GM18519 (cell line): ENCODE results near the gene DNAJC24.
"Not testable (repeated sequence)": the region's sequence is repeated elsewhere in the genome, so short reads cannot be mapped to it uniquely, and the experiment has no call there.

ENCODE experiments used
- ATAC-seq: cut with Tn5 transposase; IDR thresholded peaks from one replicate; pipeline ENCODE4 v1.9.1; 2021; ENCODE audit warnings: mild to moderate bottlenecking, moderate library complexity; ENCODE audit not compliant: unreplicated experiment, low FRiP score

The DNAJC24 gene, protein sequence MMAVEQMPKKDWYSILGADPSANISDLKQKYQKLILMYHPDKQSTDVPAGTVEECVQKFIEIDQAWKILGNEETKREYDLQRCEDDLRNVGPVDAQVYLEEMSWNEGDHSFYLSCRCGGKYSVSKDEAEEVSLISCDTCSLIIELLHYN

DNA sequence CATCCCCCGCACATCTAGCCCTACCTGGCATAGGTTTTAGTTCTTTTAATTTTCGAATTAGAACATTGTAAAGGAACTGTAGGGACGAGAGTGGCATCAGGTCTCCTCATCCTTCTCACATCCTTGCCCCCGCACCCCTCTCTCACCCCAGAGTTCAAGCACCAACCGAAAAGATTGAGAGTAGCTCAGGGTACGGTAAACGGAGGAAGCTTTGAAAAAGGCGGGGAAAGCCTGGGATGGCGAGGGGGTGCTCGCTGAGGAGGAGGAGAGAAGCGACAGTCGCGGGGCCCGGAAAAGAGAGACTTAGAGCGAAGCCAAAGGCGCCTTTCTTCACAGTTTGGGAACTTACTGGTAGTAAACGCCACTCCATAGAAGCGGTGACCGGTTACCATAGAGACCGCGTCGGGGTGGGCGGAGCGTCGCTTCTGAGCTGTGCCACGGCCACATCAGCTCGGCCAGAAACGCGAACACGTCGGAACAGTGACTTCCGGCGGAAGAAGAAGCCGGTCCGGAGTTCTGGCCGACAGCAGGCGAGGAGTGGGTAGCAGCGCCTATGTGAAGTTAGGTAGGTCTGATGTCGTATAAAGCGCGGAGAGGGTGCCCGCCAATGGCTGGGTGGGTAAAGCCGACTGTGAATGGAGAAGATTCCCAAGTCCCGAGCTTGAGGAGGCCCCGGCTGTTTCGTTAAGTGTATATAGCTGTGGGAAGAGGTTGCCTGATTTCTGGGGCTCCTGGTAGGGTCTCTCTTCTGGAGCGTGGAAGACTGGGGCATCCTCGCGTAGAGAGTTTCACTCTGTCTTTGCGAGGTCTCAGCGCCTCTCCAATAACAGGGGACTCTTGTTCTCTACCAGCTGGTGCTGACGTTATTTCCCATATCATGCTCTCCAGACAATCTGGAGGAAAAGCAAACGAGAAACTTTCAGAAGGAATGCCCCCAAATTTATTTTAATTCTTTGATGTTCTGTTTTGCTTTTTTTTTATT is at the start of gene DNAJC24, which contains the start of gene DCDC1:
DNAJC24 (plus strand) TSS at position 513 of the 982 bp plus-strand sequence. CDS start 889 bp downstream, outside the sequence.
DCDC1 (minus strand) TSS at position 392 of the 982 bp plus-strand sequence. CDS start 41,459 bp downstream, outside the sequence.
- peak; percentile 99 for ATAC-seq

DNA sequence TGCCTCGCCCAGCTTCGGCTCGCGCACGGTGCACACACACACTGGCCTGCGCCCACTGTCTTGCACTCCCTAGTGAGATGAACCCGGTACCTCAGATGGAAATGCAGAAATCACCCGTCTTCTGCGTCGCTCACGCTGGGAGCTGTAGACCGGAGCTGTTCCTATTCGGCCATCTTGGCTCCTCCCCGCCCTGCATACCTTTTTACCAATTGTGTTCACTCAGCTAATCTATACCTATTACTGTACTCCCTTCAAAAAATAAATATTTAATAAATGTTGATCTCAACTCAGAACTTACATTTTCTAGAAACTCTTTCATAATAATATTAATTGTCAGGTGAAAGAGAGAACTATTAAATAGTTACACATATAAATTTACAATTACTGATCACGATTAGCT is 48.2 kb upstream of the DNAJC24 start:
- ATAC-seq = not testable (repeated sequence)

DNA sequence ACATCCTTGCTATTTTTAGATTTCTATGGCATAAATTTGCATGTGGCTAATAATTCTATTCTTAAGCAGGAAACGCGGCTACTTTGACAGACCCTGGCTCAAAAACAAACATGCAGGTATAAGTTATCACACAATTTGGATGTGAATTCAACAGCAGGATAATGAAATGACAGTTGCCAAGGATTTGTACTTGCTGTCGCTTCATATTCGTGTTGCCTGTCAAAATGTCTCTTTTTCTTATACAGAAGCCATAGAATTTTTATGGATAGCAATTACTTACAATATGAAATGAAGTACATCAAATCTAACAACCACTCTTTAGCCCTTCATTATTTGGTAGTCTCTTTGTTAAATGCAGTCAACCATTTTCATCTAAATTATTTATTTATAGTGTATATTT is 46.5 kb upstream of the DNAJC24 start:
- ATAC-seq = no peak

DNA sequence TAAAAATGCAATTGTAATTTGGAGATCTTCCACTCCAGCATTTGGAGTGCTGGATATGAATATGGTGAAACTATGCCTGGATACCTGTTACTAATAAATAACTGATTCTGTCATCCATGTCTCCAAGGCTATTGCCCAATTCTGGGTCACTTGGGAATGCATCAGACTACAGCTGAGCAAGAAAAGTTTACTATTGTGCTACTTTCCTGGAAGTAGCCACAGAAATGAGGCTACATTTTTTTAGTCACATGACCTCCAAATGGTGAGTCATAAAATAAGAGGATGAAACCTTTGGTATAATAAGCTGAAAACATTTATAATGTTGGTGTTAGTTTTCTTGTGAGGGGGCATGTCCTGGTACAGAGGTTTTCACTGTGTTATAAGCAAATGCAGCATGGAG is 44.5 kb upstream of the DNAJC24 start:
- no peak for ATAC-seq

DNA sequence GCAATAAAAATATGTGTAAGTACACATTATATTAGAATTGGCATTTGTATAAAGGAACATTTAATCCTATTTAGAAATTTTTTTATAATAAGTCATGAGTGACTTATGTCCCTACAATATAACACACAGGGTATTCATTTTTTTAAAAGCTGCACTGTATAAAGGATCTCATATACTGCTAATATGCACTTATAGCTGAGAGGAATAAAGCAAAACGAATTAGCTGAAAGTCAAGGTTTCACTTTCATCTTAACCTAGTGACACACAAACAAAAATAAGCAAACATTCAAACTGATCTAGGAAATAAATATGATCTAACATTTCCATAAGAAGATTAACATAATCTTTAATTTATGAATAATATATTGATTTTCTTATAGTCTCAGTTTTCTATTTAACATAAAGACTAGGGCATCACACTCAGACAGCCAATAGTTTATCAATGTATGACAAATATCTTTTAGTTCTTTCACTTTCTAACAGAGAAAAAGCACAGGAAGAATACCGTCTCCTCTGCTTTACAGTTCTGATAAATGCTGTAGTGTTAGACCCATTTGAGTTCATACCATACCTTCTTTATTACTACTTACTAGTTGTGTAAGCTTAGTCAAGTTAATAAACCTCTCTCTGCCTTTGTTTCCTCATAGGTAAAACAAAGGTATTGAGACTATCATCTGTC is 43.1 kb upstream of the DNAJC24 start:
- peak; percentile 70 for ATAC-seq

DNA sequence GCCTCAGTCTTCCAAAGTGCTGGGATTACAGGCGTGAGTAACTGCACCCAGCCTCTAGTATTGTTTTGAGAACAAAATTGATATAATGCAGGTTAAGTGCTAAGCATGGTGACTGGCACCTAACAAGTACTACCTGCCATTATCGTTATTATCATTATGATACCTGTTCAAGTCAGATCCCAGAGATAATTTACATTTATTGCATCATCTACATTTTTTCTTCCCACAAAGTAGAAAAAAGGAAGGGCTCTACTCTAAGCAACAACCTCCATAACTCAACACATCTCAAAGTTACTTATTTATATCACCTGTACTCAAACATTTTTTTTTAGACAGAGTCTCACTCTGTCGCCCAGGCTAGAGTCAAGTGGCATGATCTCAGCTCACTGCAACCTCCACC is 42.2 kb upstream of the DNAJC24 start:
- ATAC-seq = no peak

DNA sequence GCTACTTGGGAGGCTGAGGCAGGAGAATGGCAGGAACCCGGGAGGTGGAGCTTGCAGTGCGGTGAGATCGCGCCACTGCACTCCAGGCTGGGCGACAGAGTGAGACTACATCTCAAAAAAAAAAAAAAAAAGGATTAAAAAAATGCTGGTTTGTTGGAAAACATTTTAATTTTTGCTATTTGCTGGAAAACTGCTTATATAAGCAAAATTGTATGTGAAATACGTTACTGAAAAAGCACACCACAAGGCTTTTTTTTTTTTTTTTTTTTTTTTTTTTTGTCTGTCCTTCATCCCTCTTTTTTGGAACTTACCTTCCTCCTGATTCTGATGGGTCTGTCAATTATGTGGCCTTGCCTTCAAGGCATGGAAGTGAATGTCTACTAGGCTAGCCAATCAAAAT is 41.0 kb upstream of the DNAJC24 start:
- no peak for ATAC-seq

DNA sequence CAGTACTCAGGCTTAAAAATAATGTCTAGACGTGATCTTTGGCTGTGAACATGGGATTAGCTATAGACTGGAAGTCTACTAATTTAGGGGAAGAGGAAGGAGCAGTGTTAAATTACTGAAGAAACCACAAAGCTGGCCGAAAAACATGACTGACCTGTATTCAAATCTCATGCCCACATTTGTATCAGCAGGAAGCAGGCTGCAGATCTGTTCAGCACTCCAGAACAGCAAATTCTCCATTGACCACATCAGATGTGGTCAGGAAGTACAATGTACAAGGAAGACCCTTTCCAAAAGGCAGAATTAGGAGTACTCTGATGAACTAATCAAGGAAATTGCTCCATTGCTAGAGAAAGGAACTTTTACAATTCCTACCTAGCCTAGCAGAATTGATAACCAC is 31.9 kb upstream of the DNAJC24 start:
- ATAC-seq = no peak

DNA sequence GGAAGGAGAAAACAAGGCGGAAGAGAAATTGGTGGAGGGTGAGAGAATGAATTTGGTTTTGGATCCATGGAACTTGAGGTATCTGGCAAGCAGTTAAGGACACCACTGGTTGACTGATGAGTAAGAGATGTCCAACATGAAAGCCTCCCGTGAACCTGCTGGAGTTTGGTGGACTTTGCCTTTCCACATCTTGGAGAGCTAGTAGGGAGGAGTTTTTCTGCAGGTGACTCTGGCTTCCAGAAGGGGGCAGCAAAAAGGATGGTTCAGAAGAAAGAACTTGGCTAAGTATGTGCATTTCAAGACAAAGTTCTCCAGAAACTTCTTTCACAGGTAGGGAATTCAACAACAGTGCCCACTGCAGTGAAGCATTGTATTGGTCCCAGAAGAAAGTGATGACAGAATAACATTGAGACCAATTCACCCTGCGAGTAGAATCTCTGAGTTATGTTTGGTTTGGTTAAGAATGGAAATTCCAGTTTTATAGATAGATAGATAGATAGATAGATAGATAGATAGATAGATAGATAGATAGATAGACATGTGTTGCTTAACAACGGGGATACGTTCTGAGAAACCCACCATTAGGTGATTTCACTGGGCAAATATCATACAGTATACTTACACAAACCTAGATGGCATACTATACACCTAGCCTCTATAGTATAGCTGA is 28.6 kb upstream of the DNAJC24 start:
- no peak for ATAC-seq

DNA sequence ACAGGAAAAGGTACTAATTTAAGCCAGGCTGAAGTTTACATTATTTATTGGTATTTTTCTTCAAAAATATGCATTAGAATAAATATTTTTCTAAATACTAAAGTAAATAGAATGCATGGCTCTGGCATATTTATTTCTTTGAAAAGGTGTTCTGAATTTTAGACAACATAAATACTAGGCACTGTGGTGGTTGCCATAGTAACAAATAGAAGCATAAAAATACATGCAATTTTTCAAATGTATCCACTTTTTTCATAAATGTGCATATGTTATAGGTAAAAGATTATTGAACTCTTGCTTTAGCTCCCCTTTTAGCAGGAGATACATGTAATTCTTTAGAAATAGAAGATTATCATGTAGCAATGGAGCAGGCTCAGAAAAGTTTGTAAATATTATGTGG is 18.5 kb upstream of the DNAJC24 start:
- ATAC-seq = no peak

DNA sequence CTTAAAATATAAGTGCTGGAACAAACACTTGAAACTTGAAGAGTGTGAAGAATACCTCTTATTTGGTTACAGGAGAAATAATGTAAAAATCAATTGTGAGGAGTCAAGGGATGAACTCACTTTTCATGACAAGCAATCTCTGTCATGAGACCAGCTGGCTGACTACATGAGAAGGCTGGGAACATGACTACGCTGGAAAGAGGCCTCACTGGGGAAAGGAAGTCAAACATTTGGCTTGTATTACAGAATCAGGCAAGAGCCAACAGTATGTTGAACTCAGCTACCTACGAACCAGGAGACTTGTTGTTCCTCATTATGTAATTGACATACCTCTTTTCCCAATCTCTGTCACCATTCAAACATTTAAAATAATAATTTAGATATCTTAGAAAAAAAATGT is 14.5 kb upstream of the DNAJC24 start:
- no peak for ATAC-seq

DNA sequence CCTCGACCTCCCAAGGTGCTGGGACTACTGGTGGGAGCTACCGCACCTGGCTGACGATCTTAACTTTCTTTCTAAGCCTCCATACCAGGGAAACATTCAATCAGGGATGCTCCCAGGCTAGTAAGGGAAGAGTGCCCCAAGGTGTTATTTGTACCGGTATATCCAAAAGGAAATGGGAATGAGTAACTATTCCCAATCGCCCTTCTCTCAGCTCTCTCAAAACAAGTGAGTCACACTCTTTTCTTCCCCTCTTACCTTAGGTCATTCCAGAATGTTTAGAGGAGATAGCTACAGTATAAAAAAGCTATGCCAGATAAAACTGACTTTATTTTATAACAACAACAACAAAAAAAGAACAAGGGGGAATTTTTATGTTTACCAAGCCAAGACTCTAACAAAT is 13.8 kb upstream of the DNAJC24 start:
- ATAC-seq = no peak

DNA sequence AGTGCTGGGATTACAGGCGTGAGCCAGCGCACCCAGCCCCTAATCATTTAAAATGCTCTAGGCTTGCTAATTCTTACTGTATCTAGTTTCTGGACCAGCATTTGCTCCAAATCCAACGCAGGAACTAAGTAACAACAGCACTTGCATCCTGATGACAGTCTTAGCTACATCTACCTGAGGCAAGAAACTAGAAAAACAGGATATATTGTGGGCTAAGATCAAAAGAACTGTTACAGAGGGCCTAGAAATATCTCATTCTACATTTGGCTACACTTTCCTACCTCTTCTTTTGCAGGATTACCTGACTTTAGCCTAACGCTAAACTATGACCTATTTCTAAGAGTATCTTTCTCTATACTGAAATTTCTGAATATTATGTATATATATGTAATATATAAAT is 7.9 kb upstream of the DNAJC24 start:
- ATAC-seq = no peak

DNA sequence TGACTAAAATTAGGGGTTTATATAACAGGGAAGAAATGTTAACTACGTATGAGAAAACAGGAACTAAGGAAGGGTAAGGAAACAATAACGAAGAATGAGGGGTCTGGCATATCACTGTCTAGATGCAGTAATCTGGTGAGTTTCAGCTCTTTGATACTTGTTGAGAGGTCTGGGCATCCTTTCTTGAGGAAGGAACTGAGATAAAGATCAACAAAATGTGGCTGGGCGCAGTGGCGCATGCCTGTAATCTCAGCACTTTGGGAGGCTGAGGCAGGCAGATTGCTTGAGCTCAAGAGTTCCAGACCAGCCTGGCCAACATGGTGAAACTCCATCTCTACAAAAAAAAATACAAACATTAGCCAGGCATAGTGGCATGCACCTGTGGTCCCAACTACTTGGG is 2.9 kb upstream of the DNAJC24 start:
- no peak for ATAC-seq

DNA sequence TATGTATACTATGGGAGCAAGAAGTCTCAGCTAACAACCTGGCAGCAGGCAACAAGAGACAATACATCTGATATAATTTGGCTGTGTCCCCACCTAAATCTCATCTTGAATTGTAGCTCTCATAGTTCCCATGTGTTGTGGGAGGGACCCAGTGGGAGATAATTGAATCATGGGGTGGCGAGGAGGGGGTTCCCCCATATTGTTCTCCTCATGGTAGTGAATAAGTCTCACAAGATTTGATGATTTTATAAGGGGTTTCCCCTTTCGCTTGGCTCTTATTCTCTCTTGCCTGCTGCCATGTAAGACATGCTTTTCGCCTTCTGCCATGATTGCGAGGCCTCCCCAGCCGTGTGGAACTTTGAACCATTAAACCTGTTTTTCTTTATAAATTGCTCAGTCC is 6.2 kb downstream of the DNAJC24 start:
- ATAC-seq = no peak

DNA sequence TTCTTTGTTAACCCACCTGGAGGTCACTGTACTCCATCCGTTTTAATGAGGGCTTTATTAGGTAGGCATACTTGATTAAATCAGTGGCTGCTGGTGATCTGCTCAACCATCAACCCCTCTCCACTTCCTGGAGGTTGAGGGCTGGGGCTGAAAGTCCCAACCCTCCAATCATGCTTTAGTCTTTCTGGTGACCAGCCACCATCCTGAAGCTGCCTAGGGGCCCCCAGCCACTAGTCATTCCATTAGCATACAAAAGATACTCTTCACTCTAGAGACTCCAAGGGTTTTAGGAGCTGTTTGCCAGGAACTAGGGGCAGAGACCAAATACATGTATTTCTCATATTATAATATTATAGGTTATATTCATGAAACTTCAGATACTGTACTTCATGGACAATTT is 13.5 kb downstream of the DNAJC24 start:
- no peak for ATAC-seq

DNA sequence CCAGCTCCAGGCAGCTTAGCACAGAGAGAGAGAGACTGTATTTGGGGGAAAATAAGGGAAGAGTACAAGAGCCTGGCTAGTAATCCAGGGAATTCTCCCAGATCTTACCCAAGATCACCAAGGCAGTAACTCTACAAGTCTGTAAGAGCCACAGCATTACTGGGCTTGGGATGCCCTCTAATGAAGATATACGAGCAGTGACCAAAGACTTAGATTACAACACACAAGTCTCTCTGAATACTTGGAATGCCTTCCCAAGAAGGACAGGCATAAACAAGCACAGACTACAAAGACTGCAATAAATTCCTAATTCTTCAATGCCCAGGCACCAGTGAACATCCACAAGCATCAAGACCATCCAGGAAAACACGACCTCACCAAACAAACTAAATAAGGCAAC is 17.7 kb downstream of the DNAJC24 start:
- no peak for ATAC-seq

DNA sequence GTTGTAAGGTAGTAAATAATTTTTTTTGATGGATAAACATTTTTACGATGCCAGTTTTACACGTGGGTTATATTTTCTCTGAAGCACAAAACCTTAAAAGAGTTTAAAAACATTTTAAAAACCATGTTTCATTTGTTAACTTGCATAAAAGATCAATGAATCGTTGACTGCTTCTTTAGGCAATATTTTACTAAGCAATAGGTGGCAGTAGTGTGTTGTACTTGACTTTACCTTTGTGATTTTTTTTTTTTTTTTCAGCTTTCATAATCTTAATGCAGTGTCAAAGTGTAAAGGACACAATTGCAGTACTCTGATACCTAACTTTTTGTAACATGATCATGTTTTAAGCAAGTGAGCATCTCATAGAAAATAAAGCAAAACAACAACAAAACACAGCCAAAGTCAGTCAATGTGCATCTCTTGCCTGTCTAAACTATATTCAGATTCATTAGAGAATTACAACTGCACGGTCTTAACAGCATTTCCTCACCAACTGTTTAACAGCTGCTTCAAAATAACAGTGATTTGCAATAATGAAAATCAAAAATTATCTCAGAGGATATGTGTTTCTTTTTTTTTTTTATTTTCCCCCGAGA is 27.7 kb downstream of the DNAJC24 start:
- ATAC-seq = no peak

DNA sequence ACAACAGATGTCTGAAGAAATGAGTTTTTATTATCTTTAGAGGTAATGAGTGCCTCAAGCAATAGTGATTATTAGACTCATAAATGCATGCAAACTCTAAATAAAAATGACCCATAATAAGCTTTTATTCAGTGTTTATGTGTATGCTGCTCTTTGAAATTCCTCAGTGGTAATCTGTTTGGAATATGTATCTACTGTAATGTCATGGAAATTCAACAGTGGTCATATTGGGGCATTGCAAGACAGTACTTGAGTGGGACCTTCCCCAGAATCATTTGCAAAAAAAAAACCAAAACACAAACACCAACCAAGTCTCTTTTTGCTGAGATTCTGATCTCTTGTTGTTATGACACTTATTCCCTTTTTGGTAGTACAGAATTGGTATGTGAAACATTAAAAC is 35.0 kb downstream of the DNAJC24 start:
- ATAC-seq = no peak

DNA sequence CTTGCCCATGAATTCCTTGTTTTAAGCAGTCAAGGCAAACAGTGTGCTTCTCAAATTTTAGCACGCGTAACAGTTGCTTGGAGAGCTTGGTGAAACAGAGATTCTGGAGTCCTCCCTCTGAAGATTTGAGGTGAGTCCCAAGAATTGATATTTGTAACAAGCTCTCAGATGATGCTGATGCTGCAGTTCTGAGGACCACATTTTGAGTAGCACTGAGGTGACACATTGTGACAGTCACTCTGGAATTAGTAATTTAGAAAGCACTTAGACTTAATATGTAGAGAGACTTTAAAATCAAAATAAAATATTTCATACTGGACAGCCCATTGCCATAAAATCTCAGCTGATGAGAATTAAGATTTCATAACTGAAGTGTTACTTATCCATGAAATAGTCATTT is 38.5 kb downstream of the DNAJC24 start:
- no peak for ATAC-seq
